GM12878 (cell line): Measurements from ENCODE around the gene ENPP1. TPM values are rescaled to one million over a fixed set of nuclear protein-coding genes. Genes with fewer than 3 reads are reported as not detected.
A peak's percentile ranks its signal among the peaks of the same experiment; 100 is the strongest.

Experiments used
- ATAC-seq: fragments of 200-7000 bp; cut with Tn5 transposase; 3 replicates; pipeline ENCODE4 v1.9.1; 2020; ENCODE audit warnings: mild to moderate bottlenecking, moderate library complexity
- BruUV-seq: library from RNA; stranded (reverse); fragments of 400-500 nt; replicated peaks from 2 replicates; lab custom pipeline; 2021; lab: Mats Ljungman, UMichigan
- CTCF ChIA-PET: fragments of 300-600 bp; sonication (Branson Sonifier 250); formaldehyde crosslinking; extraction: SDS; loops from one replicate; lab custom pipeline; 2021; ENCODE audit warnings: inconsistent platforms; lab: Yijun Ruan, JAX
- POLR2A ChIA-PET: fragments of 350-600 bp; formaldehyde crosslinking; extraction: SDS; loops from one replicate; lab custom pipeline; 2021; ENCODE audit warnings: inconsistent platforms; lab: Charles Lee
- RAD21 ChIA-PET: fragments of 300-600 bp; sonication (Branson Sonifier 250); formaldehyde crosslinking; loops from one replicate; lab custom pipeline; 2023; ENCODE audit warnings: antibody characterized with exemption; ENCODE audit not compliant: unreplicated experiment; lab: Charles Lee
- SMC1A ChIA-PET: fragments of 300-600 bp; sonication (Branson Sonifier 250); formaldehyde crosslinking; loops from one replicate; lab custom pipeline; 2023; ENCODE audit not compliant: unreplicated experiment, uncharacterized antibody; lab: Charles Lee
- DNase-seq: peaks from one replicate; pipeline ENCODE4 v3.0.0-alpha.2; 2011; ENCODE audit warnings: low read depth, low spot score
- FAIRE-seq: peaks from 3 replicates; lab custom pipeline; 2011; peaks lifted over from hg19 to GRCh38; lab: Jason Lieb, UNC
- H2AFZ ChIP-seq: 2 replicates; pipeline ENCODE4 v1.6.0; 2011; ENCODE audit warnings: low read depth, low read length, control low read depth; ENCODE audit not compliant: control insufficient read depth
- H3K27ac ChIP-seq: 2 replicates; pipeline ENCODE4 v1.5.1; 2011; ENCODE audit warnings: control low read depth; ENCODE audit not compliant: control insufficient read depth, insufficient read depth
- H3K27me3 ChIP-seq, 2 experiments: replicated peaks in 1 of 2; 2 replicates each; pipeline versions ENCODE4 v1.6.0 to v1.6.1; 2011; ENCODE audit warnings: low read length in 1 of 2; ENCODE audit not compliant: control insufficient read depth in 2 of 2, insufficient read depth in 2 of 2
- H3K36me3 ChIP-seq, 2 experiments: 2 replicates each; pipeline ENCODE4 v1.5.1; 2011; ENCODE audit warnings: low read length in 1 of 2; ENCODE audit not compliant: control insufficient read depth in 2 of 2, insufficient read depth in 2 of 2
- H3K4me1 ChIP-seq: 2 replicates; pipeline ENCODE4 v1.6.1; 2011; ENCODE audit warnings: mild to moderate bottlenecking, low read length, moderate library complexity, mixed read lengths; ENCODE audit not compliant: control insufficient read depth, insufficient read depth
- H3K4me2 ChIP-seq: 2 replicates; pipeline ENCODE4 v1.6.0; 2011; ENCODE audit warnings: control low read depth; ENCODE audit not compliant: control insufficient read depth, insufficient read depth
- H3K4me3 ChIP-seq: fragments of 200-600 bp; sonication (generic); 2 replicates; pipeline ENCODE4 v1.5.1; 2016
- H3K79me2 ChIP-seq: 2 replicates; pipeline ENCODE4 v1.6.0; 2011; ENCODE audit warnings: low read length; ENCODE audit not compliant: control insufficient read depth, insufficient read depth
- H3K9ac ChIP-seq: 2 replicates; pipeline ENCODE4 v1.8.0; 2011; ENCODE audit warnings: low read length, control low read depth, mixed read lengths; ENCODE audit not compliant: control insufficient read depth, insufficient read depth
- H3K9me3 ChIP-seq: replicated peaks from 3 replicates; pipeline ENCODE4 v1.5.1; 2011; ENCODE audit warnings: mild to moderate bottlenecking, low read length; ENCODE audit not compliant: control insufficient read depth, insufficient read depth
- H4K20me1 ChIP-seq: 2 replicates; pipeline ENCODE4 v1.6.0; 2011; ENCODE audit not compliant: control insufficient read depth, insufficient read depth
- BACH1 ChIP-seq: fragments of 450-650 bp; IDR thresholded peaks from 2 replicates; pipeline ENCODE4 v1.6.1; 2017; ENCODE audit warnings: mild to moderate bottlenecking, borderline replicate concordance
- CBFB ChIP-seq: IDR thresholded peaks from 2 replicates; pipeline ENCODE4 v1.6.1; 2016; ENCODE audit warnings: antibody characterized with exemption, low read depth
- CHD4 ChIP-seq: fragments of 200-600 bp; sonication (generic); IDR thresholded peaks from 2 replicates; pipeline ENCODE4 v1.6.1; 2016; ENCODE audit warnings: mild to moderate bottlenecking
- CTCF ChIP-seq, 3 experiments: IDR thresholded peaks in 2 of 3; conservative IDR thresholded peaks in 1 of 3; 2 replicates each; pipeline ENCODE4 v1.5.1; 2011; ENCODE audit warnings: low read depth in 3 of 3, low read length in 3 of 3, mild to moderate bottlenecking in 3 of 3, control low read depth in 2 of 3, moderate library complexity in 2 of 3, inconsistent platforms in 1 of 3, mixed read lengths in 1 of 3; ENCODE audit not compliant: control insufficient read depth in 2 of 3, insufficient read depth in 1 of 3; ENCODE audit errors: extremely low read depth in 1 of 3
- HDAC2 ChIP-seq: fragments of 200-600 bp; sonication (generic); IDR thresholded peaks from 2 replicates; pipeline ENCODE4 v1.6.1; 2017
- IRF3 ChIP-seq: fragments of 450-650 bp; IDR thresholded peaks from 2 replicates; pipeline ENCODE4 v1.6.1; 2014; ENCODE audit warnings: mild to moderate bottlenecking
- JUND ChIP-seq: IDR thresholded peaks from 2 replicates; pipeline ENCODE4 v1.6.1; 2012; ENCODE audit warnings: low read depth, mild to moderate bottlenecking, low read length, improper control_type of control experiment, moderate library complexity
- KDM1A ChIP-seq: fragments of 200-600 bp; sonication (generic); IDR thresholded peaks from 2 replicates; pipeline ENCODE4 v1.6.1; 2016; ENCODE audit warnings: borderline replicate concordance
- RAD21 ChIP-seq: IDR thresholded peaks from 2 replicates; pipeline ENCODE4 v1.6.1; 2011; ENCODE audit warnings: mild to moderate bottlenecking, low read depth, low read length, moderate library complexity; ENCODE audit not compliant: insufficient read depth
- ZBED1 ChIP-seq: IDR thresholded peaks from 2 replicates; pipeline ENCODE4 v1.6.1; 2016; ENCODE audit warnings: borderline replicate concordance
- WGBS: methylation state at CpG from one replicate; pipeline ENCODE4 v1.1.6; 2016; ENCODE audit warnings: low lambda C conversion rate; ENCODE audit not compliant: insufficient replicate concordance, insufficient coverage; ENCODE audit errors: missing lambda C conversion rate; 5-methylcytosine and 5-hydroxymethylcytosine counted together
- in situ Hi-C: fragments of 300-500 bp; cut with MboI; formaldehyde crosslinking; loops from 9 replicates; pipeline ENCODE4 v1.14.3; 2018; ENCODE audit warnings: mixed read lengths
- intact Hi-C: fragments of 100-400 bp; cut with micrococcal nuclease; formaldehyde crosslinking; loops from one replicate; pipeline ENCODE4 v1.14.2; 2022; ENCODE audit not compliant: unreplicated experiment
- polyA plus RNA-seq, 11 experiments: library from polyadenylated mRNA; depleted of rRNA in 4 of 11; unstranded in 6 of 11; stranded (reverse) in 5 of 11; fragments of >200 nt; fragmentation: Nextera tagmentation in 4 of 11; fragmentation: Illumina TruSeq in 1 of 11; extraction: Ambion mirVana in 4 of 11; extraction: Trizol in 1 of 11; gene quantifications; 1 replicate in 1 of 11; 2 replicates in 10 of 11; pipeline versions ENCODE4 v1.2.1 to v1.2.3, GENCODE V29; 2011 to 2016; ENCODE audit warnings: inconsistent platforms in 2 of 11, missing spikeins in 2 of 11, low read depth in 1 of 11
- total RNA-seq, 4 experiments: library from RNA; depleted of rRNA in 3 of 4; stranded (reverse); fragments of >200 nt in 3 of 4; fragmentation: Illumina TruSeq in 1 of 4; extraction: Trizol in 1 of 4; gene quantifications; 2 replicates each; pipeline versions ENCODE4 v1.2.1 to v1.2.3, GENCODE V29; 2013 to 2021
- TF ChIP-seq, protein P1 (sequence below): fragments of 450-650 bp; IDR thresholded peaks from 2 replicates; pipeline ENCODE4 v1.6.1; 2017; ENCODE audit warnings: antibody characterized with exemption, mild to moderate bottlenecking, moderate library complexity
- TF ChIP-seq, protein P2 (sequence below): fragments of 450-650 bp; IDR thresholded peaks from 2 replicates; pipeline ENCODE4 v1.6.1; 2017; ENCODE audit warnings: mild to moderate bottlenecking
- TF ChIP-seq, protein P3 (sequence below): fragments of 450-650 bp; IDR thresholded peaks from 2 replicates; pipeline ENCODE4 v1.6.1; 2018; ENCODE audit warnings: borderline replicate concordance, mild to moderate bottlenecking; ENCODE audit not compliant: partially characterized antibody

Gene ENPP1
- total and polyA plus RNA-seq, 10 of the 15 experiments (the other 5 are each of a cell fraction or from before 2014, with no cell fraction given): 0.03 to 0.05 TPM; not detected in 8

DNA sequence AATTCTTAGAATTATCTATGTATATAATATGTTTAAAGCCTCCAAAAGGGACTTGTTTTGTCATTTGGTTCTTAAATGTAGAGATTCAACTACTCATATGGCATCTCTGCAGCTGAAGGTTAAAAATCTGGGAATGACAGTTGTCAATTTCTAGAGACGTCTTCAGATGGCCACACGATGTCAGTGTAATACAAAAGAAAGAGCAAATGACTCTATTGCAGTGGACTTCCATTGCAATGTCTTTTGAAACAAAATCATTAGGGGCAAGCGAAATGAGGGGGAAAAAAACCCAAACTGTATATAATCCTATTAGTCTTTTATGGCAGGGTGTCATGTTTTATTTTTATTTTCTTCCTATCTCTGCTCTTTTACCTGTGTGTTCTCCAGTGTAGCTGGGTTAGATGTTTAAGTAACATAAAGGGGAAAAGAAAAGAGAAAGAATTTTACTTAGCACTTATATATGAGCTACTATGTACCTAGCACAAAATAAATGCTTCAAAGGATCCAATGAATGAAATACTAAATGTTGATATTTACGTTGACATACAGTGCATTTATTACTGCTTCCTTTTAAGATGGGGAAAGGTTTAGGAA, 117.2 kb downstream of the ENPP1 start:
- Histone ChIP-seq H3K4me3 (no peak overlapping the region), H3K4me2 (no peak overlapping the region), H3K79me2 (no peaks in the 10 kb centered on the region), H3K9me3 (peaks cover 6% of the 10 kb centered on the region; the same call in 2 of the 3 replicates), H3K9ac (no peak overlapping the region), H3K27me3 (no peaks in the 10 kb centered on the region; a peak in 1 of 4 replicates), H3K36me3 (no peaks in the 10 kb centered on the region), H3K4me1 (no peaks in the 10 kb centered on the region), H4K20me1 (no peaks in the 10 kb centered on the region), H2AFZ (no peak overlapping the region), H3K27ac (no peak overlapping the region)
- CTCF ChIA-PET: interaction anchor here (0.6 to 3.8 kb wide), 9 partner anchors 10 to 1104 kb away, joined by 3 to 36 read pairs (median 3); no protein-coding TSS in a partner anchor
- intact Hi-C loops: loop anchor here (2.0 to 10.0 kb wide), 2 partner anchors 294 to 370 kb away; no protein-coding TSS in a partner anchor
- ATAC-seq (no peak), DNase-seq (no peak), FAIRE-seq (no peak)
- SMC1A ChIA-PET: interaction anchor here (0.7 to 1.2 kb wide), 2 partner anchors 153 to 342 kb away, joined by 3 read pairs; no protein-coding TSS in a partner anchor
- WGBS: 0% methylated on average over 4 of the region's 4 CpGs
- no TSS peak for BruUV-seq
- in situ Hi-C loops: no loop called here
- RAD21 ChIA-PET: interaction anchor here (1.3 to 1.7 kb wide), 3 partner anchors 10 to 373 kb away, joined by 3 to 5 read pairs (median 4); no protein-coding TSS in a partner anchor
- POLR2A ChIA-PET: no interaction called here
- TF ChIP-seq CTCF (IDR thresholded peaks at IDR 0.05 in 2 of 3, conservative IDR thresholded peaks at IDR 0.05 in 1 of 3; ENCODE audit: control insufficient read depth in 2 of 3, extremely low read depth in 1 of 3, insufficient read depth in 1 of 3, low read depth in 3 of 3, low read length in 3 of 3) (peak in 2 of 3 experiments; percentile 10 to 37; a peak in 2 of 6 replicates), IRF3 (no peak), JUND (no peak), ZBED1 (no peak), CBFB (no peak), RAD21 (peak; percentile 49), HDAC2 (no peak), BACH1 (no peak), CHD4 (no peak), KDM1A (no peak)
- TF ChIP-seq, protein P1, sequence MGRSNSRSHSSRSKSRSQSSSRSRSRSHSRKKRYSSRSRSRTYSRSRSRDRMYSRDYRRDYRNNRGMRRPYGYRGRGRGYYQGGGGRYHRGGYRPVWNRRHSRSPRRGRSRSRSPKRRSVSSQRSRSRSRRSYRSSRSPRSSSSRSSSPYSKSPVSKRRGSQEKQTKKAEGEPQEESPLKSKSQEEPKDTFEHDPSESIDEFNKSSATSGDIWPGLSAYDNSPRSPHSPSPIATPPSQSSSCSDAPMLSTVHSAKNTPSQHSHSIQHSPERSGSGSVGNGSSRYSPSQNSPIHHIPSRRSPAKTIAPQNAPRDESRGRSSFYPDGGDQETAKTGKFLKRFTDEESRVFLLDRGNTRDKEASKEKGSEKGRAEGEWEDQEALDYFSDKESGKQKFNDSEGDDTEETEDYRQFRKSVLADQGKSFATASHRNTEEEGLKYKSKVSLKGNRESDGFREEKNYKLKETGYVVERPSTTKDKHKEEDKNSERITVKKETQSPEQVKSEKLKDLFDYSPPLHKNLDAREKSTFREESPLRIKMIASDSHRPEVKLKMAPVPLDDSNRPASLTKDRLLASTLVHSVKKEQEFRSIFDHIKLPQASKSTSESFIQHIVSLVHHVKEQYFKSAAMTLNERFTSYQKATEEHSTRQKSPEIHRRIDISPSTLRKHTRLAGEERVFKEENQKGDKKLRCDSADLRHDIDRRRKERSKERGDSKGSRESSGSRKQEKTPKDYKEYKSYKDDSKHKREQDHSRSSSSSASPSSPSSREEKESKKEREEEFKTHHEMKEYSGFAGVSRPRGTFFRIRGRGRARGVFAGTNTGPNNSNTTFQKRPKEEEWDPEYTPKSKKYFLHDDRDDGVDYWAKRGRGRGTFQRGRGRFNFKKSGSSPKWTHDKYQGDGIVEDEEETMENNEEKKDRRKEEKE: no peak
- TF ChIP-seq, protein P2, sequence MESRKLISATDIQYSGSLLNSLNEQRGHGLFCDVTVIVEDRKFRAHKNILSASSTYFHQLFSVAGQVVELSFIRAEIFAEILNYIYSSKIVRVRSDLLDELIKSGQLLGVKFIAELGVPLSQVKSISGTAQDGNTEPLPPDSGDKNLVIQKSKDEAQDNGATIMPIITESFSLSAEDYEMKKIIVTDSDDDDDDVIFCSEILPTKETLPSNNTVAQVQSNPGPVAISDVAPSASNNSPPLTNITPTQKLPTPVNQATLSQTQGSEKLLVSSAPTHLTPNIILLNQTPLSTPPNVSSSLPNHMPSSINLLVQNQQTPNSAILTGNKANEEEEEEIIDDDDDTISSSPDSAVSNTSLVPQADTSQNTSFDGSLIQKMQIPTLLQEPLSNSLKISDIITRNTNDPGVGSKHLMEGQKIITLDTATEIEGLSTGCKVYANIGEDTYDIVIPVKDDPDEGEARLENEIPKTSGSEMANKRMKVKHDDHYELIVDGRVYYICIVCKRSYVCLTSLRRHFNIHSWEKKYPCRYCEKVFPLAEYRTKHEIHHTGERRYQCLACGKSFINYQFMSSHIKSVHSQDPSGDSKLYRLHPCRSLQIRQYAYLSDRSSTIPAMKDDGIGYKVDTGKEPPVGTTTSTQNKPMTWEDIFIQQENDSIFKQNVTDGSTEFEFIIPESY: no peak
- TF ChIP-seq, protein P3, sequence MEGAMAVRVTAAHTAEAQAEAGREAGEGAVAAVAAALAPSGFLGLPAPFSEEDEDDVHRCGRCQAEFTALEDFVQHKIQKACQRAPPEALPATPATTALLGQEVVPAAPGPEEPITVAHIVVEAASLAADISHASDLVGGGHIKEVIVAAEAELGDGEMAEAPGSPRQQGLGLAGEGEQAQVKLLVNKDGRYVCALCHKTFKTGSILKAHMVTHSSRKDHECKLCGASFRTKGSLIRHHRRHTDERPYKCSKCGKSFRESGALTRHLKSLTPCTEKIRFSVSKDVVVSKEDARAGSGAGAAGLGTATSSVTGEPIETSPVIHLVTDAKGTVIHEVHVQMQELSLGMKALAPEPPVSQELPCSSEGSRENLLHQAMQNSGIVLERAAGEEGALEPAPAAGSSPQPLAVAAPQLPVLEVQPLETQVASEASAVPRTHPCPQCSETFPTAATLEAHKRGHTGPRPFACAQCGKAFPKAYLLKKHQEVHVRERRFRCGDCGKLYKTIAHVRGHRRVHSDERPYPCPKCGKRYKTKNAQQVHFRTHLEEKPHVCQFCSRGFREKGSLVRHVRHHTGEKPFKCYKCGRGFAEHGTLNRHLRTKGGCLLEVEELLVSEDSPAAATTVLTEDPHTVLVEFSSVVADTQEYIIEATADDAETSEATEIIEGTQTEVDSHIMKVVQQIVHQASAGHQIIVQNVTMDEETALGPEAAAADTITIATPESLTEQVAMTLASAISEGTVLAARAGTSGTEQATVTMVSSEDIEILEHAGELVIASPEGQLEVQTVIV: no peak
